Chondrocyte (in vitro differentiated cells): ENCODE measurements around the gene ACSF2. TPM values are rescaled to one million over a fixed set of nuclear protein-coding genes. Genes with fewer than 3 reads are reported as not detected.

Source experiments
- DNase-seq: peaks from one replicate; pipeline ENCODE4 v3.0.0; 2021; ENCODE audit warnings: mixed read lengths, low spot score
- H3K27ac Mint-ChIP-seq: one replicate; pipeline ENCODE4 v1.8.0; 2021; ENCODE audit warnings: mild to moderate bottlenecking, moderate library complexity, mixed read lengths; ENCODE audit not compliant: unreplicated experiment
- H3K27me3 Mint-ChIP-seq: 2 replicates; pipeline ENCODE4 v1.8.0; 2021; ENCODE audit warnings: low read depth, mixed read lengths
- H3K36me3 Mint-ChIP-seq: 2 replicates; pipeline ENCODE4 v1.8.0; 2021; ENCODE audit warnings: low read depth, mixed read lengths
- H3K4me1 Mint-ChIP-seq: 2 replicates; pipeline ENCODE4 v1.8.0; 2021; ENCODE audit warnings: low read depth, mild to moderate bottlenecking, mixed read lengths
- H3K4me3 Mint-ChIP-seq: one replicate; pipeline ENCODE4 v1.8.0; 2021; ENCODE audit warnings: mild to moderate bottlenecking, moderate library complexity, mixed read lengths; ENCODE audit not compliant: unreplicated experiment
- H3K9me3 Mint-ChIP-seq: 2 replicates; pipeline ENCODE4 v1.8.0; 2021; ENCODE audit warnings: low read depth, mixed read lengths
- CTCF ChIP-seq: fragments of 200-600 bp; sonication (generic); IDR thresholded peaks from 2 replicates; pipeline ENCODE4 v1.5.0; 2021; ENCODE audit warnings: antibody characterized with exemption, mild to moderate bottlenecking, moderate library complexity
- total RNA-seq: library from RNA; stranded (reverse); gene quantifications from 3 replicates; pipeline ENCODE4 v1.2.1, GENCODE V29; 2021

ACSF2 gene
- total RNA-seq, 1 donor from 2014 or later, result 17.4 TPM

DNA sequence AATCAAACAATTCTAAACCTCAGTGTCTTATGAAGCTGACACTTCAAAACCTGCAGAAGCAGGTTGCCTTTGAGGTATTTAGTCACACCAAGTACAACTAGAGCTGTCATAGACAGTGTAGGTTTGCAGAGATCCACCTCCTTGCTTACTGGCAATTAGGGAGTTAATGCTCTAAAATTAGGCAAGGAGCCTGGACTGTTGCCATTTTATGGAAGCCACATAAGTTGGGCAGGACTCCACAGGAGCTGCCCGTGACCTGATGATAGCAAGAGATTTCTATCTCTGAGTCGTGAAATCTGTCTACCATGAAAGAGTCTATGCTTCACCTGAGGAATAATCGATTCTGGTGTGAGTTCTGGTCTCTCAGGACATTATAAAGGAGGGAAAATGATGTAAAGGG, 44.1 kb upstream of the ACSF2 start:
- no peak for TF ChIP-seq CTCF
- no peaks in the 10 kb centered on the region for H3K9me3 Mint-ChIP-seq
- peaks cover 45% of the 10 kb centered on the region for H3K36me3 Mint-ChIP-seq
- no peaks in the 10 kb centered on the region for H3K27me3 Mint-ChIP-seq
- H3K27ac Mint-ChIP-seq, result no peak overlapping the region
- H3K4me1 Mint-ChIP-seq, result peaks cover 7% of the 10 kb centered on the region
- no peak overlapping the region for H3K4me3 Mint-ChIP-seq
- no peak for DNase-seq

DNA sequence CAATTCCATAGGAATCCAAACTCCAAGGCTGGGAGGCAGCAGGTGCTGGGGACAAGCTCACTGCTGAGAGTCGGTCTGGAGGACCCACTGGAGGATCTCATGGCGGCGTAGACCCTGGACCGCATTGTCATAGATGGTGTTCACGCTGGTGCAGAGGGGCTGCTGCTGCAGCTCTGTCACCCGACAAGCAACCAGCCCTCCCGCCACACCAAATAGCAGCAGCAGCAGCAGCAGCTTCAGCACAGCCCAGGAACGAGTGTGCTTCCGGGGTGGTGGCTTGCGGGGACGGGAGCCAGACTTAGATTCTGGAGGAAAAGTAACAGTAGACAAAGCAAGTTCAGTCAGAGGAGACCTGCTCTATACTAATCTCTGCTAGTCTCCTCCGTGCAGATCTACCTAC, 43.1 kb upstream of the ACSF2 start:
- Mint-ChIP-seq H3K36me3 (peaks cover 55% of the 10 kb centered on the region), H3K27ac (no peak overlapping the region)
- DNase-seq, result peak; percentile 57

DNA sequence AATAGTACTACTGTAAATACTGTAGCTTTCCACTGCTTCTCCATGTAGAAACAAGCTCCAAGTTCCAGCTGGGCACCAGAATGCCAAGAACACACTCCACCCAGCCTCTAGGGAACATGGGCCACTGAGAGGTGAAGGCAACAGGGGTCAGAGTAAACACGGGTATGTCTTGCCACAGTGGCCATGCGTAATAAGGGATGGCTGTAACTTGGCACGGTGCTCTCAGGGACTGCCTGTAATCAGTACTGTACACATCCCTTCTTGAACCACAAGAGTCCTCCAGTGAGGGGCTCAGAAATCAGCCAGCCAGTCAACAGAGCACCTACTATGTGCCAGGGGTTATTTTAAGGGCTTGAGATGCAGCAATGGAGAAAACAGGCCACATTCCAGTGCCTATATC, 39.5 kb upstream of the ACSF2 start:
- no peaks in the 10 kb centered on the region for H3K27me3 Mint-ChIP-seq
- no peak overlapping the region for H3K4me3 Mint-ChIP-seq
- no peak for TF ChIP-seq CTCF
- H3K36me3 Mint-ChIP-seq, result peaks cover 62% of the 10 kb centered on the region
- H3K27ac Mint-ChIP-seq, result no peak overlapping the region
- H3K4me1 Mint-ChIP-seq, result peaks cover 16% of the 10 kb centered on the region
- no peaks in the 10 kb centered on the region for H3K9me3 Mint-ChIP-seq
- no peak for DNase-seq

More for the DNA sequence above, 43.1 kb upstream of the ACSF2 start:
- Mint-ChIP-seq H3K4me3 (no peak overlapping the region), H3K4me1 (peaks cover 15% of the 10 kb centered on the region), H3K9me3 (no peaks in the 10 kb centered on the region), H3K27me3 (no peaks in the 10 kb centered on the region)
- no peak for TF ChIP-seq CTCF

DNA sequence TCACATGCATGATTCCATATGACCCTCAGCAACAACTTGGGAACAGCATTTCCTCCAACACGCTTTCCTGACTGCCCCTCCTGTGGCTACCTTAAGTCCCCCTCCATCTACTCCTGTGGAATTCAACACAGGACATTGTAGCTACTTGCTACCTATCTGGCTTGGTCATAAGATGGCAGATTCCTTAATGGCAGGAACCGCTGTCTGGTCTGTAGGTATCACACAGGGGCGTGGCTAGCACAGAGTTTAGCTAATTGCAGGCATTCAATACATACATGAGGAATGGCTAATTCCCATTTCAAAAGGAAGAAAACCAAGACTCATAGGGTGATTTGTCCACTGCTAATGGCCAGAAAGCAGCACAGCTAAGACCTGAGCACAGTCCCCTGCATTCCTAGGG, 37.3 kb upstream of the ACSF2 start:
- H3K27me3 Mint-ChIP-seq, result no peaks in the 10 kb centered on the region
- DNase-seq, result no peak
- peaks cover 22% of the 10 kb centered on the region for H3K4me1 Mint-ChIP-seq
- H3K4me3 Mint-ChIP-seq, result no peak overlapping the region
- no peak for TF ChIP-seq CTCF
- H3K36me3 Mint-ChIP-seq, result peaks cover 62% of the 10 kb centered on the region
- no peak overlapping the region for H3K27ac Mint-ChIP-seq
- H3K9me3 Mint-ChIP-seq, result no peaks in the 10 kb centered on the region

- TF ChIP-seq CTCF, result no peak
- no peak for DNase-seq
- H3K4me3 Mint-ChIP-seq, result no peak overlapping the region
- peaks cover 63% of the 10 kb centered on the region for H3K36me3 Mint-ChIP-seq
- no peaks in the 10 kb centered on the region for H3K9me3 Mint-ChIP-seq
- no peak overlapping the region for H3K27ac Mint-ChIP-seq
- no peaks in the 10 kb centered on the region for H3K27me3 Mint-ChIP-seq
- peaks cover 29% of the 10 kb centered on the region for H3K4me1 Mint-ChIP-seq
Measured at GRCh38 chr17:50389534-50389933, 36.5 kb upstream of the ACSF2 start.
